ENCODE data around the gene RNF169.

Gene RNF169

DNA sequence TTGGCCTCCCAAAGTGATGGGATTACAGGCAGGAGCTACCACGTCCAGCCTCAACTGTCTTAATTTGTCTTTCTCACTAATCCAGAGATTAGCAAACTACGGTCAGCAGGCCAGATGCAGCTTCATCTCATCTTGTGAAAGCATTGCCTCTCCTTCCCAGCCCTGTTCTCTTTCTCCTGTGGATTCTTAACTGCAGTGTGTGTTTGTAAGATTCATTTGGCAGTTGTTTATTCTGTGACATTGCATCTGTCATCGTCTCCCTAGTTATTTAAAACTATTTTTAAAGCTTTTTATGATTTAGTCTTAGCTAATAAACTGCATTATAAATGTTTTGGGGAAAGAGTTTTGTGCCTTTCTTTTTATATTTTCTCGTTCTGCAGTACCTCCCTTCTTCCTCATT lies 29.2 kb downstream of the RNF169 start:
- no peak for DNase-seq (ENCODE audit: extremely low read depth, low read depth)
- H3K4me3 ChIP-seq (replicated peaks; ENCODE audit: low read depth, low read length), result no peak overlapping the region
- TF ChIP-seq, protein P1, sequence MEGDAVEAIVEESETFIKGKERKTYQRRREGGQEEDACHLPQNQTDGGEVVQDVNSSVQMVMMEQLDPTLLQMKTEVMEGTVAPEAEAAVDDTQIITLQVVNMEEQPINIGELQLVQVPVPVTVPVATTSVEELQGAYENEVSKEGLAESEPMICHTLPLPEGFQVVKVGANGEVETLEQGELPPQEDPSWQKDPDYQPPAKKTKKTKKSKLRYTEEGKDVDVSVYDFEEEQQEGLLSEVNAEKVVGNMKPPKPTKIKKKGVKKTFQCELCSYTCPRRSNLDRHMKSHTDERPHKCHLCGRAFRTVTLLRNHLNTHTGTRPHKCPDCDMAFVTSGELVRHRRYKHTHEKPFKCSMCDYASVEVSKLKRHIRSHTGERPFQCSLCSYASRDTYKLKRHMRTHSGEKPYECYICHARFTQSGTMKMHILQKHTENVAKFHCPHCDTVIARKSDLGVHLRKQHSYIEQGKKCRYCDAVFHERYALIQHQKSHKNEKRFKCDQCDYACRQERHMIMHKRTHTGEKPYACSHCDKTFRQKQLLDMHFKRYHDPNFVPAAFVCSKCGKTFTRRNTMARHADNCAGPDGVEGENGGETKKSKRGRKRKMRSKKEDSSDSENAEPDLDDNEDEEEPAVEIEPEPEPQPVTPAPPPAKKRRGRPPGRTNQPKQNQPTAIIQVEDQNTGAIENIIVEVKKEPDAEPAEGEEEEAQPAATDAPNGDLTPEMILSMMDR (IDR thresholded peaks at IDR 0.05; ENCODE audit: low read depth, low read length, missing control alignments), result no peak

GRCh38 chr11:74778581-74778980 lies 29.9 kb downstream of the RNF169 start:
- DNase-seq (ENCODE audit: extremely low read depth, low read depth), result no peak
- TF ChIP-seq, protein P1 (IDR thresholded peaks at IDR 0.05; ENCODE audit: low read depth, low read length, missing control alignments), result no peak

GRCh38 chr11:74780248-74781005 lies 31.8 kb downstream of the RNF169 start:
- TF ChIP-seq, protein P1 (IDR thresholded peaks at IDR 0.05; ENCODE audit: low read depth, low read length, missing control alignments), result no peak
- no peak overlapping the region for H3K4me3 ChIP-seq (replicated peaks; ENCODE audit: low read depth, low read length)
- no peak for DNase-seq (ENCODE audit: extremely low read depth, low read depth)

More at GRCh38 chr11:74778581-74778980, 29.9 kb downstream of the RNF169 start:
- no peak overlapping the region for H3K4me3 ChIP-seq (replicated peaks; ENCODE audit: low read depth, low read length)

GRCh38 chr11:74783241-74783871 lies 34.7 kb downstream of the RNF169 start:
- peak; percentile 11 for DNase-seq (ENCODE audit: extremely low read depth, low read depth)
- H3K4me3 ChIP-seq (replicated peaks; ENCODE audit: low read depth, low read length), result no peak overlapping the region
- TF ChIP-seq, protein P1 (IDR thresholded peaks at IDR 0.05; ENCODE audit: low read depth, low read length, missing control alignments), result no peak

GRCh38 chr11:74784234-74784633 lies 35.6 kb downstream of the RNF169 start:
- no peak overlapping the region for H3K4me3 ChIP-seq (replicated peaks; ENCODE audit: low read depth, low read length)
- TF ChIP-seq, protein P1 (IDR thresholded peaks at IDR 0.05; ENCODE audit: low read depth, low read length, missing control alignments), result no peak
- DNase-seq (ENCODE audit: extremely low read depth, low read depth), result no peak

GRCh38 chr11:74784726-74785125 lies 36.1 kb downstream of the RNF169 start:
- H3K4me3 ChIP-seq (replicated peaks; ENCODE audit: low read depth, low read length), result no peak overlapping the region
- TF ChIP-seq, protein P1 (IDR thresholded peaks at IDR 0.05; ENCODE audit: low read depth, low read length, missing control alignments), result no peak
- no peak for DNase-seq (ENCODE audit: extremely low read depth, low read depth)

Data from HFF-Myc (cell line).